ENCODE measurements around the gene CARD19.

GRCh38 chr9:93091453-93092081 lies 4.5 kb upstream of the CARD19 start:
- TF ChIP-seq CTCF (conservative IDR thresholded peaks at IDR 0.05) (no peak), EZH2 (IDR thresholded peaks at IDR 0.05; ENCODE audit: low read depth) (no peak)
